Ishikawa (cell line): ENCODE results near the gene PRPH.

Experiments
- CEBPB ChIP-seq: IDR thresholded peaks from 2 replicates; pipeline ENCODE4 v1.6.1; 2012
- CREB1 ChIP-seq: IDR thresholded peaks from 2 replicates; pipeline ENCODE4 v1.6.1; 2012; ENCODE audit warnings: low read depth
- EGR1 ChIP-seq: IDR thresholded peaks from 2 replicates; pipeline ENCODE4 v1.6.1; 2012
- EP300 ChIP-seq: IDR thresholded peaks from 2 replicates; pipeline ENCODE4 v1.6.1; 2012; ENCODE audit warnings: borderline replicate concordance
- FOXM1 ChIP-seq: IDR thresholded peaks from 2 replicates; pipeline ENCODE4 v1.6.1; 2012; ENCODE audit warnings: low read depth, borderline replicate concordance
- MAX ChIP-seq: IDR thresholded peaks from 2 replicates; pipeline ENCODE4 v1.6.1; 2012
- RAD21 ChIP-seq: IDR thresholded peaks from 2 replicates; pipeline ENCODE4 v1.6.1; 2012; ENCODE audit warnings: low read depth
- REST ChIP-seq: IDR thresholded peaks from 2 replicates; pipeline ENCODE4 v1.6.1; 2012; ENCODE audit warnings: low read depth, mild to moderate bottlenecking
- TAF1 ChIP-seq: IDR thresholded peaks from 2 replicates; pipeline ENCODE4 v1.6.1; 2012; ENCODE audit warnings: low read depth, mild to moderate bottlenecking
- TCF12 ChIP-seq: IDR thresholded peaks from 2 replicates; pipeline ENCODE4 v1.6.1; 2012; ENCODE audit warnings: low read depth
- TEAD4 ChIP-seq: IDR thresholded peaks from 2 replicates; pipeline ENCODE4 v1.6.1; 2012
- YY1 ChIP-seq: IDR thresholded peaks from 2 replicates; pipeline ENCODE4 v1.6.1; 2012; ENCODE audit warnings: low read depth

DNA sequence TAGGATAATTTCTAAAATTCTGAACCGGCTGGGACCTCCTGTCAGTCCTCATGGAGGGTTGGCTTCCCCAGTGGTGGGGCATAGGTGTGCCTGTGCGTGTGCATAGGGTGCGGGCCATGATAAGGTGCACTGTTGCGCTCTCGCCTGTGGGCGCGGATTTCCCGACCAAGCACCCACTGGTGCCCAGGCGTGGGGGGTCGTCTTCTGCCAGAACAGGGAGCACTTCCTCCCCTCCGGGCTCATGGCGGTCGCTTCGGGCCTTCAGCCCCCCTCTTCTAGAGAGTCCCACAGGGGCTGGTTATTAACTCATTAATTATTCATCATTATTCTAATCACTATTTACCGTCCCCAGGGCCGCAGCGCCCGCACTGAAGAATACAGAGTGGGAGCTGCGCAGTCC, 39.3 kb downstream of the PRPH start:
- no peak for TF ChIP-seq TAF1
- TF ChIP-seq TCF12, result no peak
- TF ChIP-seq REST, result no peak
- no peak for TF ChIP-seq CEBPB
- TF ChIP-seq RAD21, result no peak
- TF ChIP-seq CREB1, result no peak
- no peak for TF ChIP-seq YY1
- TF ChIP-seq TEAD4, result no peak
- TF ChIP-seq EP300, result no peak
- no peak for TF ChIP-seq MAX
- no peak for TF ChIP-seq EGR1
- TF ChIP-seq FOXM1, result no peak
